GM19395 (cell line): ENCODE measurements around the gene NKD2.

Experiments
- ATAC-seq: cut with Tn5 transposase; IDR thresholded peaks from one replicate; pipeline ENCODE4 v1.9.1; 2021; ENCODE audit warnings: mild to moderate bottlenecking, moderate library complexity; ENCODE audit not compliant: unreplicated experiment

Gene NKD2

GRCh38 chr5:1040571-1040970, 32.0 kb downstream of the NKD2 start:
- ATAC-seq: no peak

GRCh38 chr5:1041225-1042143, 32.9 kb downstream of the NKD2 start:
- no peak for ATAC-seq

DNA sequence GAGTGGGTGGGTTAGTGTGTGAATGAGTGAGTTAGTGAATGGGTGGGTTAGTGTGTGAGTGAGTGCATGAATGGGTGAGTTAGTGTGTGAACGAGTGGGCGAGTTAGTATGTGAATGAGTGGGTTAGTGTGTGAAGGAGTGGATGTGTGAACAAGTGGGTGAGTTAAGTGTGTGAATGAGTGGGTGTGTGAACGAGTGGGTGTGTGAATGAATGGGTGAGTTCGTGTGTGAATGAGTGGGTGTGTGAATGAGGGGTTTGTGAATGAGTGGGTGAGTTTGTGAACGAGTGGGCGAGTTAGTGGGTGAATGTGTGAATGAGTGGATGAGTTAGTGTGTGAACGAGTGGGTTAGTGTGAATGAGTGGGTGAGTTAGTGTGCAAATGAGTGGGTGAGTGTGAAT, 34.0 kb downstream of the NKD2 start:
- no peak for ATAC-seq

DNA sequence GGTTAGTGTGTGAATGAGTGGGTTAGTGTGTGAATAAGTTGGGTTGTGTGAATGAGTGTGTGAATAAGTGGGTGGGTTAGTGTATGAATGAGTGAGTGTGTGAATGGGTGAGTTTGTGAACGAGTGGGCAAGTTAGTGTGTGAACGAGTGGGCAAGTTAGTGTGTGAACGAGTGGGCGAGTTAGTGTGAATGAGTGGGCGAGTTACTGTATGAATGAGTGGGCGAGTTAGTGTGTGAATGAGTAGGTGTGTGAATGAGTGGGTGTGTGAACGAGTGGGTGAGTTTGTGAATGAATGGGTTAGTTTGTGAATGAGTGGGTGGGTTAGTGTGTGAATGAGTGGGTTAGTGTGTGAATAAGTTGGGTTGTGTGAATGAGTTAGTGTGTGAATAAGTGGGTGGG, 34.7 kb downstream of the NKD2 start:
- ATAC-seq: no peak

DNA sequence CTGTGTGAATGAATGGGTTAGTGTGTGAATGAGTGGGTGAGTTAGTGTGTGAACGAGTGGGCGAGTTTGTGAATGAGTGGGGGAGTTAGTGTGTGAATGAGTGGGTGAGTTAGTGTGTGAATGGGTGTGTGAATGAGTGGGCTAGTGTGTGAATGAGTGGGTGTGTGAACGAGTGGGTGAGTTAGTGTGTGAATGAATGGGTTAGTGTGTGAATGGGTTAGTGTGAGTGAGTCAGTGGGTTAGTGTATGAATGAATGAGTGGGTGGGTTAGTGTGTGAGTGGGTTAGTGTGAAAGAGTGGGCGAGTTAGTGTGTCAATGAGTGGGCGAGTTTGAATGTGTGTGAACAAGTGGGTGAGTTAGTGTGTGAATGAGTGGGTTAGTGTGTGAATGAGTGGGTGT, 35.5 kb downstream of the NKD2 start:
- ATAC-seq: no peak

- ATAC-seq: no peak
These were observed 37.5 kb downstream of the NKD2 start for GRCh38 chr5:1045960-1046560.

- no peak for ATAC-seq
These were observed 38.8 kb downstream of the NKD2 start for GRCh38 chr5:1047332-1047965.

- ATAC-seq: no peak
These were observed 39.6 kb downstream of the NKD2 start for GRCh38 chr5:1048162-1048721.

- no peak for ATAC-seq
These were observed 40.5 kb downstream of the NKD2 start for GRCh38 chr5:1048861-1049838.

GRCh38 chr5:1050423-1051365, 42.1 kb downstream of the NKD2 start:
- ATAC-seq: no peak

GRCh38 chr5:1051366-1051720, 42.7 kb downstream of the NKD2 start:
- no peak for ATAC-seq

DNA sequence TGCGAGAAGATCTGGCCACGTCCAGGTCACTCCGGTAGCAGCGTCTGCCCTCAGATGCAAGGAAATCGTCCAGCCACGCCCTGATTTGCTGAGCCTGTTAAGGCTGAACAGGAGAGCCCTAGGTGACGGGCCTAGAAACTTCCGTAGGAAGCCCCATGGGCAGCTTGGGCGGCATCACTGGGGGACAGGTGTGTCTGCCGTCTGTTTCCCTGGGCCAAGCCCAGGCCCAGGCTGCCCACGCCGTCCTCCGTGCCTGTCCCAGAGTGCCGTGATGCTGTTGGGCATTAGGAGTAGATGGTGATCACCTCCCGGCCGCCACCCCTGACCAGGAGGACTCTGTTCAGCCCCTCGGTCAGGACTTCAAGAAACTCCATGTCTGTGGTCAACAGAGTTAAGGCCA, 43.5 kb downstream of the NKD2 start:
- no peak for ATAC-seq

GRCh38 chr5:1052641-1053390, 44.2 kb downstream of the NKD2 start:
- ATAC-seq: no peak

DNA sequence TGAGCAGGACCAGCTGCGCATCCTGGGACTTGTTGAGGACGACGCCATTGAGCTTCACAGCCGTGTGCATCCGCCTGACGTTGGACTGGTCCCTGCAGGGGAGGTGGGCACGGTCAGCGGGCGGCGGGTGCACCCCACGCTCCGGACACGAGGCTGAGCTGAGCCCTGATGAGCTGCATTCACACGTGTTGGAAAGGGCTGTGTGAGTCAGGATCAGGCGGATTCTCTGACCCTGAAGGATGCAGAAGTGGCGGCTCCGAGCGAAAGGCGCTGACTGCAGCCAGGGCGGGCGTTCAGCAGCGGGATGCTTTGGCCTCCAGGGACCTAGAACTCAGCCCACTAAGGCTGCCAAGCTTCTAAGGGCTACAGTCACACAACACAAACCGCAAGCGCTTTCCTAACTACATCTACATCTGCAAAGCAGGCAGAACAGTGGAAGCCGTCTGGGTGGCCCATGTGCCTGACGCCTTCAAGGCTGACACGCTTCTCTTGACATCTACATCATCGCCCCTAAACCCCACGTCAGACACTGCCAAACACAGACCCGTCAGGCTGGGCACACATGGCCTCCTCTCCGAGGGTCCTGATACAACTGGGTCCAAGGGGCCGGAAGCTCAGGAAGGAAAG, 44.9 kb downstream of the NKD2 start:
- no peak for ATAC-seq

DNA sequence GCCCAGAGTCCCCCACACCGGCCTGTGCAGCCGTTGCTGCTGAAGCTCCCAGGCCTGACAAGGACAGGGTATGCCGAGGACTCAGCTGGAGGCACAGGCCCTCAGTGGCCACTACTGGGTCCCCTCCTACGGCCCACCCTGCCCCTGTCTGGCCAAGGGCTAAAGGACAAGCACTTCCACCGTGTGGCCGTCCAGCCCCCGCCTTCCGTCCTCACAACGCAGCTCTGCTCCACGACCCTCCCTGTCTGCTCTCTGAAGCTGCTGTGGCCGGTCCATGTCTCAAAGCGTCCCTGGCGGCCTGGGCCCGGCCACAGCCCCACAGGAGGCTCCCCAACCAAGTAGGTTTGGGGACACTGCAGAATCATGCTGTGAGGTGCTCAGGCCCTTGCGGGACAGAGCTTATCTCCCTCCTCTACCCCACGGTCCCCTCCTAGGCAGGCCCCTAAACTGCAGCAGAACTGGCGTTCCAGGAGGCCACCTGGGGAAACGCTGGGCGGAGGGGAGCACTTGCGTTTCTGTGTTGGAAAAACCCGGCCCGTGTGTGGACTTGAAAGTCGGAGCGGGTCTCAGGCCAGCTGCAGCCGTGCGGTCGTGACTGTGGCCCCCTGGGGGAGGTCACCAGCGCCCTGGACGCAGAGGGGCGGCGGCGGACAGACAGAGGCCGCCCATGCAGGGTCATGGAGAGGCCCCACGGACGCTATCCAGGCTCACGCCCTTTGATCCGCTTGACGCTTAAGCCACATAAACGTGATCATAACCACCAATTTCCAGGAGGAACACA, 45.6 kb downstream of the NKD2 start:
- no peak for ATAC-seq

GRCh38 chr5:1054799-1055775, 46.5 kb downstream of the NKD2 start:
- no peak for ATAC-seq
